Fibroblast of lung (primary cell): ENCODE measurements around the gene PILRA. TPM values are rescaled to one million over a fixed set of nuclear protein-coding genes. Genes with fewer than 3 reads are reported as not detected.

Experiments
- DNase-seq, 2 donors: peaks; one replicate each; pipeline versions ENCODE4 v3.0.0 to v3.0.0-alpha.2; 2010; ENCODE audit warnings: low read depth in 2 of 2
- H2AFZ ChIP-seq: 2 replicates; pipeline ENCODE4 v1.5.1; 2012; ENCODE audit warnings: low read length, control low read depth, inconsistent platforms
- H3K27ac ChIP-seq: 2 replicates; pipeline ENCODE4 v1.5.1; 2011; ENCODE audit warnings: low read length, control low read depth; ENCODE audit not compliant: insufficient read depth
- H3K27me3 ChIP-seq: 2 replicates; pipeline ENCODE4 v1.5.1; 2011; ENCODE audit warnings: mild to moderate bottlenecking, low read length; ENCODE audit not compliant: control insufficient read depth, insufficient read depth
- H3K36me3 ChIP-seq: 2 replicates; pipeline ENCODE4 v1.5.1; 2011; ENCODE audit warnings: low read length; ENCODE audit not compliant: control insufficient read depth, insufficient read depth
- H3K4me1 ChIP-seq: 2 replicates; pipeline ENCODE4 v1.5.1; 2011; ENCODE audit warnings: low read length; ENCODE audit not compliant: control insufficient read depth, insufficient read depth; ENCODE audit errors: extremely low read depth
- H3K4me2 ChIP-seq: 2 replicates; pipeline ENCODE4 v1.5.1; 2011; ENCODE audit warnings: low read length, control low read depth; ENCODE audit not compliant: insufficient read depth; ENCODE audit errors: extremely low read depth
- H3K4me3 ChIP-seq, 4 experiments: fragments of 200-600 bp in 1 of 4; sonication (generic) in 1 of 4; replicated peaks in 1 of 4; 2 replicates each; pipeline ENCODE4 v1.5.1; 2011 to 2016; ENCODE audit warnings: low read length in 4 of 4, low read depth in 3 of 4, mild to moderate bottlenecking in 3 of 4, control low read depth in 2 of 4, inconsistent platforms in 1 of 4, mixed read lengths in 1 of 4; ENCODE audit not compliant: insufficient read depth in 1 of 4; ENCODE audit errors: control extremely low read depth in 1 of 4
- H3K79me2 ChIP-seq: 2 replicates; pipeline ENCODE4 v1.5.1; 2012; ENCODE audit warnings: mild to moderate bottlenecking, low read length, inconsistent platforms; ENCODE audit not compliant: control insufficient read depth, insufficient read depth
- H3K9ac ChIP-seq: 2 replicates; pipeline ENCODE4 v1.5.1; 2011; ENCODE audit warnings: mild to moderate bottlenecking, low read length, control low read depth; ENCODE audit not compliant: insufficient read depth
- H3K9me3 ChIP-seq: 2 replicates; pipeline ENCODE4 v1.5.1; 2012; ENCODE audit warnings: low read depth, low read length; ENCODE audit not compliant: control insufficient read depth, insufficient read depth
- H4K20me1 ChIP-seq: 2 replicates; pipeline ENCODE4 v1.5.1; 2011; ENCODE audit warnings: low read length; ENCODE audit not compliant: control insufficient read depth, insufficient read depth; ENCODE audit errors: extremely low read depth
- CTCF ChIP-seq, 2 donors: IDR thresholded peaks in 1 of 2; conservative IDR thresholded peaks in 1 of 2; 1 replicate in 1 of 2; 2 replicates in 1 of 2; pipeline ENCODE4 v1.5.1; 2011 to 2012; ENCODE audit warnings: low read length in 2 of 2, control low read depth in 1 of 2, inconsistent platforms in 1 of 2, low read depth in 1 of 2, mild to moderate bottlenecking in 1 of 2
- EZH2 ChIP-seq: IDR thresholded peaks from 2 replicates; pipeline ENCODE4 v1.5.1; 2012; ENCODE audit warnings: low read length, control low read depth, mild to moderate bottlenecking; ENCODE audit errors: missing control alignments
- polyA plus RNA-seq, 2 donors: library from polyadenylated mRNA; depleted of rRNA in 1 of 2; stranded (reverse) in 1 of 2; unstranded in 1 of 2; fragments of >200 nt; gene quantifications; 2 replicates each; pipeline ENCODE4 v1.2.1, GENCODE V29; 2011 to 2012; ENCODE audit warnings: missing spikeins in 1 of 2
- total RNA-seq: library from RNA; depleted of rRNA; stranded (reverse); fragments of >200 nt; gene quantifications from 2 replicates; pipeline ENCODE4 v1.2.1, GENCODE V29; 2014

Gene PILRA
- total and polyA plus RNA-seq, 2 donors (not counting 1 experiment from before 2014, with no cell fraction given) = 0.15 to 0.33 TPM

- Histone ChIP-seq H3K9ac (no peak overlapping the region), H2AFZ (no peak overlapping the region), H3K27ac (no peak overlapping the region), H4K20me1 (no peaks in the 10 kb centered on the region), H3K9me3 (no peaks in the 10 kb centered on the region), H3K4me1 (no peaks in the 10 kb centered on the region), H3K27me3 (peaks cover 6% of the 10 kb centered on the region), H3K4me3 (no peak overlapping the region), H3K4me2 (no peak overlapping the region), H3K36me3 (no peaks in the 10 kb centered on the region), H3K79me2 (no peaks in the 10 kb centered on the region)
- TF ChIP-seq EZH2 (no peak), CTCF (conservative IDR thresholded peaks at IDR 0.05 in 1 of 2, IDR thresholded peaks at IDR 0.05 in 1 of 2; ENCODE audit: low read depth in 1 of 2, low read length in 2 of 2) (no peak)
- DNase-seq = no peak
Measured at GRCh38 chr7:100396421-100396982, 23.2 kb downstream of the PILRA start.

- Histone ChIP-seq H3K4me2 (no peak overlapping the region), H3K9me3 (no peaks in the 10 kb centered on the region), H3K4me3 (no peak overlapping the region), H4K20me1 (no peaks in the 10 kb centered on the region), H3K9ac (no peak overlapping the region), H3K79me2 (no peaks in the 10 kb centered on the region), H2AFZ (no peak overlapping the region), H3K36me3 (no peaks in the 10 kb centered on the region), H3K4me1 (no peaks in the 10 kb centered on the region), H3K27ac (no peak overlapping the region), H3K27me3 (peaks cover 6% of the 10 kb centered on the region)
- no peak for DNase-seq
- TF ChIP-seq CTCF (conservative IDR thresholded peaks at IDR 0.05 in 1 of 2, IDR thresholded peaks at IDR 0.05 in 1 of 2; ENCODE audit: low read depth in 1 of 2, low read length in 2 of 2) (no peak), EZH2 (no peak)
Measured at GRCh38 chr7:100397315-100398081, 24.2 kb downstream of the PILRA start.

- Histone ChIP-seq H3K27ac (no peak overlapping the region), H4K20me1 (no peaks in the 10 kb centered on the region), H3K9me3 (no peaks in the 10 kb centered on the region), H3K4me1 (no peaks in the 10 kb centered on the region), H3K9ac (no peak overlapping the region), H2AFZ (no peak overlapping the region), H3K36me3 (no peaks in the 10 kb centered on the region), H3K4me2 (no peak overlapping the region), H3K4me3 (no peak overlapping the region), H3K79me2 (no peaks in the 10 kb centered on the region), H3K27me3 (peaks cover 6% of the 10 kb centered on the region)
- no peak for DNase-seq
- TF ChIP-seq EZH2 (no peak), CTCF (conservative IDR thresholded peaks at IDR 0.05 in 1 of 2, IDR thresholded peaks at IDR 0.05 in 1 of 2; ENCODE audit: low read depth in 1 of 2, low read length in 2 of 2) (no peak)
Measured at GRCh38 chr7:100398239-100398638, 25.0 kb downstream of the PILRA start.
